Muscle layer of duodenum (tissue), 2 donors: ENCODE data around the gene ARHGAP42.

ENCODE experiments used
- H3K27ac ChIP-seq: one replicate; pipeline ENCODE4 v1.7.0; 2013; ENCODE audit warnings: mild to moderate bottlenecking, low read length
- H3K27me3 ChIP-seq: one replicate; pipeline ENCODE4 v1.7.0; 2013; ENCODE audit warnings: low read depth, mild to moderate bottlenecking, control low read depth, low read length
- H3K36me3 ChIP-seq, 2 donors: one replicate each; pipeline ENCODE4 v1.7.0; 2013; ENCODE audit warnings: low read length in 2 of 2, control low read depth in 1 of 2, mild to moderate bottlenecking in 1 of 2; ENCODE audit not compliant: insufficient read depth in 2 of 2, control insufficient read depth in 1 of 2
- H3K4me1 ChIP-seq, 2 donors: one replicate each; pipeline ENCODE4 v1.7.0; 2013; ENCODE audit warnings: low read length in 2 of 2, mild to moderate bottlenecking in 2 of 2, control low read depth in 1 of 2, moderate library complexity in 1 of 2; ENCODE audit not compliant: insufficient read depth in 2 of 2, control insufficient read depth in 1 of 2
- H3K4me3 ChIP-seq, 2 donors: one replicate each; pipeline ENCODE4 v1.7.0; 2013; ENCODE audit warnings: low read length in 2 of 2, low read depth in 1 of 2, mild to moderate bottlenecking in 1 of 2
- H3K9me3 ChIP-seq, 2 donors: one replicate each; pipeline ENCODE4 v1.7.0; 2013; ENCODE audit warnings: low read length in 2 of 2, control low read depth in 1 of 2, mild to moderate bottlenecking in 1 of 2; ENCODE audit not compliant: control insufficient read depth in 1 of 2
- donor health status: healthy.

Gene ARHGAP42

DNA sequence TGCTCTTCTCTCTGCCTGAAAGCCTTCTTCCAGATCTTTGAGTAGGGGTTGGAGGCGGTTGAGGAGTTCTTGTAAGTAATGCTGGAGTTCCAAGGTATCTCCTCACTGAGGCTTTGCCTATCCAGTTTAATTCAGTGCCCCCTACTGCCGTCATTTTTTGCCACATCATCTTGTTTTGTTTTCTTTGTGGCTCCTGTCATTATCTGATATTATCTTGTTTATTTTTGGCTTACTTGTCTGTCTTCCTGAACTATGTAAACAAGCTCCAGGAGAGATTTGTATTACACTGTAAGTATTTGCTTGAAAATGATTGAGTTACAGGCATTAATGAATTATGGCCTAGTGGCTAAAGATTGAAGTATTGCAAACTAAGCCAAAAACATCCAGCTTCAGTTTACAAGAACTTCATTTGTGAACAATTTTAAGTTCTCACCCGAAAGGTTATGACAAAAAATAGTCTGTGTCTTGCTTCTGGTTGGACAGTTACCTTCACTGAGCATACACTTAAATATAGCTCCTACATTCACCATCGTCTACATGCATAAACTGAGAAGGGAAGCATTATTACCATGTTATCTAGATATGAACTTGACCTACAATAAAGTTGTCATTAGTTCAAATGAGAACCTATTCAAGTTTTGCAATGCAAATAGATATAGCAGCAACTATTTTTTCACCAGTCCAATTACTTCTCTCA lies 154.8 kb downstream of the ARHGAP42 start:
- Histone ChIP-seq H3K36me3 (no peaks in the 10 kb centered on the region), H3K27ac (no peak overlapping the region), H3K4me1 (no peaks in the 10 kb centered on the region), H3K9me3 (no peaks in the 10 kb centered on the region), H3K27me3 (no peaks in the 10 kb centered on the region), H3K4me3 (no peak overlapping the region)

DNA sequence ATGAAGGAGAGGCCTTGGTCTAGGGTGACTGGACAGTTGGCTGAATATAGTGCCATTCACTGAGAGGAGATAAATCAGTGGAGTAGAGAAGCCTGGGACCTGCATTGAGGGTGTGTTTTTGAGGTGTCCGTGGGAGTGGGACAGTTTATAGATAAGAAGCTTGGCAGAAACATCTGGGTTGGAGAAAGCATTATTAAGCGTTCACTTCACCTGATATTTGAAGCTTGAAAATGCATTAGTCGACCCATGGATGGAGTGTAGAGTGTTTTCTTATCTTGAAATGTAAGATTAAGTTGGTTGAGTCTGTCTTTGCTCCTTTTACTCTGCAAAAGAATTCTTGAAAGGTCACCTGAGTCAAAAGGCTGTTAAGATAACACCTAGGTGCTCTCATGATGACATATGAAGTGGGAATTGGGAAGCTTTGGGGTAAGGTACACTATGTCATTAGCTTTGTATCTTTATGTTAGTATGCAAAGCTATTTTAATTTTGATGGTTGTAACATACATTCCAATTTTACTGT lies 160.7 kb downstream of the ARHGAP42 start:
- H3K4me1 ChIP-seq, result no peaks in the 10 kb centered on the region
- no peak overlapping the region for H3K4me3 ChIP-seq
- H3K36me3 ChIP-seq, result no peaks in the 10 kb centered on the region
- no peaks in the 10 kb centered on the region for H3K27me3 ChIP-seq
- H3K27ac ChIP-seq, result no peak overlapping the region
- no peaks in the 10 kb centered on the region for H3K9me3 ChIP-seq

DNA sequence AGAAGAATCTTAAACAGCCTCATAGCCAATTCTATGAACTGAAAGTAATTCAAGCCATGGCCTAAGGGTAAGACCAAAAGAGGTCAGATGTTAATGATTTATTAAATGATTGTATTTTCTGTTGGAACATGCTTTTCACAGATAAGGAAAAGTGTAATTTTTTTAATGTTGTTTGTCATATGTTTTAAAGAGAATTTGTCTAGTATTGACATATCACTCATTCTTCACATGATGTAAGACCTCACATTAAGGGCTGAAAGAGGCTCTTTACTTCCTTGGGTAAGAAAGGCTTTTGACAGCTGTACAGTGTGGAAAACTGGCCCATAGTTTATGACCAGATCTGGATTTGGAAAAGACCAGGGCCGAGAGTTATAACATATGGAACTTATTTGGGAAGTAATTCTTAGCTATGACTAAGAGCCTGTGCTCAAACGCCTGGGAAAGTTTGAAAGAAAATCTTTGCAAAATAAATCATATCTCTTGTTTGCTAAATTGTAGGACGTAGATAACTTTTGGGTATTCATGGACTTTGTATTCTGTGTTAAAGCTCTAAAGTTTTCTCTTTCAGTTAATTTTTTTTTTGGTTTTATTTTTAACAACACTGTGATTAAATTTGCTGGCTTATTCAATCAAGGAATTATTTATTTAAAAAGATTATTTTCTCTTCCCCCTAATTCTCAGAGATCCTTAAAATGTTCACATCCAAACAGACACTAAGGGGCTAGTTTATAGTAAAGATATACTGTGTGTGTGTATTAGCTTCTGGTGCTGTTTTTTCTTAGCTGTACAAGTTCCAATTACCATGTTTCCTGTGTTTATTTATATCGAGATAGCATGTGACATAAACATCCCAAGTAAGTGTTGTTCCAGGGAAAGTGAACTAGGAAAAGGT lies 162.2 kb downstream of the ARHGAP42 start:
- no peaks in the 10 kb centered on the region for H3K27me3 ChIP-seq

DNA sequence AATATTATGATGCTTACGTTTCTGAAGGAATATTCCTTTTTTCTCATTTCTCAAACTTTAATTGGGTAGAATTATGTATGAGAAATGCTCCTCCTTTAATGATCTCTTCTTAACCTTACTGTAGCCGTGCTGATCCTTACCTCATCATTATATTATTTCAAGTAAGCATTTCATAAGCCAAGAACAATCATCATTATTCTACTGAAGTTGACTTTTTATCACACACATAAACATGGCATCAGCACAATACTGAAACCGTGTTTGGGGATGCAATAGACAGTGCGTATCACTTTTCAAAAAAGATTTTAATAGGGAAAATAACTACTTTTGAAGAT lies 162.8 kb downstream of the ARHGAP42 start:
- no peak overlapping the region for H3K4me3 ChIP-seq
- H3K4me1 ChIP-seq, result no peaks in the 10 kb centered on the region
- H3K36me3 ChIP-seq, result no peaks in the 10 kb centered on the region
- no peak overlapping the region for H3K27ac ChIP-seq
- no peaks in the 10 kb centered on the region for H3K27me3 ChIP-seq
- no peaks in the 10 kb centered on the region for H3K9me3 ChIP-seq

More for the DNA sequence above, 162.2 kb downstream of the ARHGAP42 start:
- H3K36me3 ChIP-seq, result no peaks in the 10 kb centered on the region
- no peak overlapping the region for H3K27ac ChIP-seq
- H3K4me3 ChIP-seq, result no peak overlapping the region
- no peaks in the 10 kb centered on the region for H3K9me3 ChIP-seq
- H3K4me1 ChIP-seq, result no peaks in the 10 kb centered on the region

DNA sequence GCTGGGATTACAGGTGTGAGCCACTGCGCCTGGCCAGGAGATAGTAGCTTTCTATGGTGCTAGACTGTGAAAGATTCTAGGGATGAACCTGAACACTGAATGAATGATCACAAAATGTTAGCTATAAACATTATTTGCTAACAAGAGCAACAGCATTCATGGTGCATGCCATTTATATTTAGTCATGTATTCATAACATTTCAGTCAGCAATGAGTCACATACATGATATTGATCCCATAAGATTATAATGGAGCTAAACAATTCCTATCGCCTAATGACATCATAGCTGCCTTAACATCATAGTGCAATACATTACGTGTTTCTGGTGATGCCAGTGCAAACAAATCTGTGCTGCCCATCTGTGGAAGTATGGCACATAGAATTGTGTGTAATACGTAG lies 164.1 kb downstream of the ARHGAP42 start:
- H3K27ac ChIP-seq, result no peak overlapping the region
- H3K4me1 ChIP-seq, result no peaks in the 10 kb centered on the region
- H3K9me3 ChIP-seq, result no peaks in the 10 kb centered on the region
- H3K4me3 ChIP-seq, result no peak overlapping the region
- H3K36me3 ChIP-seq, result no peaks in the 10 kb centered on the region
- H3K27me3 ChIP-seq, result no peaks in the 10 kb centered on the region

DNA sequence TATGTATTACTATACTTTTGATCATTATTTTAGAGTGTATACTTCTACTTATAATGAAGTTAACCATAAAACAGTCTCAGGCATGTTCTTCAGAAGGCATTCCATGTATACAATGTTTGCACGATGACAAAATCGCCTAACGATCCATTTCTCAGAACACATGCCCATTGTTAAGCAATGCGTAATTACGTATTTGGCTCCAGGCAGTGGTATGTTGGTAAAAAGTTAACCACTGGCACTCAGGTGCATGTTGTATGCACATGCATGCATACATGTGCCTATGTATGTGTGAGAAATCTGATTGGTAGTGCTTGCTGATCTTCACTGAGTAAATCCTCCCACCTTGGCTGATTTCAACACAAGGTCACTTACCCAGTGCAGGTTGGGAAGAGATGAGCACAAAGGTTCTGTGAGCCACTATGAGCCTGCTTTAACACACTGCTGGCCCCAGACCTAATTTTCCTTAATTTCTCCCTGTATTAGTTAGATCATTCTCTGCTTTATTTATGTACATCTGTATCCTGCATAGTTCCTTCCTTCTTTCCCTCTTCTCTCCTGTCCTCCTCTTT lies 164.6 kb downstream of the ARHGAP42 start:
- Histone ChIP-seq H3K27me3 (no peaks in the 10 kb centered on the region), H3K4me1 (no peaks in the 10 kb centered on the region), H3K36me3 (no peaks in the 10 kb centered on the region), H3K27ac (no peak overlapping the region), H3K9me3 (no peaks in the 10 kb centered on the region), H3K4me3 (no peak overlapping the region)

DNA sequence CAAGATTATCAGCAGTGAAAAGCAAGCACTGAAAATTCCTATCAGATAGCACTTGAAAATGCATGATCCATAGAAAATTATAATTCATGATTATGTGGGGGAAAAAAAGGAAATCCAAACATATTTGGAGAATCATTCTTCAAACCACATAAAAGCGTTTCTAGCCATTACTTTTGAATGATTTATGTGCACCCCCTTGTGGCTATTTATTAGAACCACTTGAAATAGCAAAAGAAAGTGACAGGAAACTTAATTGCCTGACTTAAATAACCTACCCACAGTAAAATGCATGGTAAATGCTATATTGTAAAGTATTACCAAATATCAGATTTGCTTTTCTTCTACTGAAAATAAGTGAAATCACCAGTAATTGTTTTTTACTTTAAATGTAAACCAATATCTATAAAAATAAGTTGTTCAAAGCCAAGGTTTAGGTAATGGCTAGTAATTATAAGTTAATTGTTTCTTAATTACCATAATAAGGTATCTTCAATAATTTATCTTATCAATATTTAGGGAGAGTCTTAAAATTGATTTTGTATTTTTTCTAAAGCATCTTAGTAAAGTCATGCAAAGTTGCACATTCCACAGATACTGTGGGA lies 168.5 kb downstream of the ARHGAP42 start:
- no peaks in the 10 kb centered on the region for H3K36me3 ChIP-seq
- no peak overlapping the region for H3K4me3 ChIP-seq
- no peaks in the 10 kb centered on the region for H3K27me3 ChIP-seq
- no peaks in the 10 kb centered on the region for H3K9me3 ChIP-seq
- H3K27ac ChIP-seq, result no peak overlapping the region
- no peaks in the 10 kb centered on the region for H3K4me1 ChIP-seq

DNA sequence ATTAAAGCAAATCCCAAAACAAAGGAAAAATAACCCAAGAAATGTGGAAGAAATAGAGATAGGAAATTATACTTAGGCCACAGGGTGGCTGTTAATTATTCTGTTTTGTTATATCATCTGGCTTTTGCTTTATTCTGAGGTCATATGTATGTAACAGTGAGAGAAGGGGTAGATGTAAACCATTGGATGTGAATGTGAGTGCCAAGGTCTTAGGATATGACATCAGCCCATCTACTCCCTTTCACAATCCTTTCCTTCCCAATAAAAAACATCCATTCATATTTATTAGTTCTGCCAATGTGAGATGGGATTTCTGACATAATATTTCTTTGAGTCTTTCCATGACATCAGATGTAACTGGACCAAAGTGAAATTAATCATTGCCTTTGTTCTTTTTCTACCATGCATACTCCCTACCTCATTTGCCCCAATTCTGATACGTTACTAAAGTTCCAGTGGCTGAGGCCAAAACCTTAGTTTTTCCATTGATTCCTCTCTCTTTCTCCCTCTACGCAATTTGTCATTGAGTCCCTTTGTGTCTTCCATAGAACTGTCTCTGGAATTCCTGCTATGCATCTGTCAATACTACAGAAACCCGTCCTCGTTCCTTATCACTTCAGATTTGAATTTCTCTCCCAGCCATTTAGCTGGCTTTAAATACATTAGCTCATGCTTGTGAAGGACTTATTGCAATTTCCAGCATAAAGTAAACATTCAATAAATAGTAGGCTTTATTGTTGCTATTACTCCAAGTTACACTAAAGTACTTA lies 170.3 kb downstream of the ARHGAP42 start:
- Histone ChIP-seq H3K4me3 (no peak overlapping the region), H3K4me1 (no peaks in the 10 kb centered on the region), H3K27me3 (no peaks in the 10 kb centered on the region), H3K9me3 (no peaks in the 10 kb centered on the region), H3K36me3 (no peaks in the 10 kb centered on the region), H3K27ac (no peak overlapping the region)

DNA sequence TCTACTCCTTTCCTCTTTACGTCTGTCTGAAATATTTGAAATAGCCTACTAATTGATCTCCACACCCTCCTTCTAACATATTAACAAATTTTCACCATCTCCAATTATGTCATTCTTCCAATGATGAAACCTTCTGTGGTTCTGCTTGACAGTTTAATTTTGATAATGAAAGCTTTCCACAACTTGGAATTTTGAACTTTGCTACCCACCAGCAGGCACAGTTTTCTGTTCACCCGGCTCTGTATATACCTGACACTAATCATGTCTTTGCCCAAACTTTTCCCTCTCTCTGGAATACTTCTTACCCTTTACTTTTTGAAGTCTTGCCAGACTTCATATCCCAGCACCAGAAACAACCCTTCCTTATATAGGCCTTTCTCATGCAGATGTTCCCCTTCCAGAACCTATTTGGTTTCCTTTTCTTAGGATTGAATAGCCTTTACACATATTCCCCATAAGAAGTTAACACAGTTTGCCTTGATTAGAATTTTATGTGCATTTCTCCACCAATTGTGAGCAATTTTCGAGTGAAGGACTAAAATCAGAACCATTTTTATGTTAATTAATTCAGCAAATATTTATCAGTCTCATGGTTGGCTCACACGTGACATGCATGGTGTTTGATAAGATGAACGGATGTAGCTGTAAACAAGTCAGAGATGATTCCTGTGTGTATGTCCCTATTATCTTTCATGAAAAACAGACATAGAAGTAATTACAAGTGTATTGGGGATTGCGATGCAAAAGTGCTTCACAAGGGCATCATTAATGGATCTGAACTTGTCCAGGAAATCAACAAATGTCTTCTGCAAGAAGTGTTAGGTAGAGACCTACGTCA lies 173.4 kb downstream of the ARHGAP42 start:
- no peaks in the 10 kb centered on the region for H3K36me3 ChIP-seq
- no peak overlapping the region for H3K27ac ChIP-seq
- no peaks in the 10 kb centered on the region for H3K9me3 ChIP-seq
- H3K4me1 ChIP-seq, result peaks cover 0 to 4% of the 10 kb centered on the region in 2 donors
- no peak overlapping the region for H3K4me3 ChIP-seq
- no peaks in the 10 kb centered on the region for H3K27me3 ChIP-seq

DNA sequence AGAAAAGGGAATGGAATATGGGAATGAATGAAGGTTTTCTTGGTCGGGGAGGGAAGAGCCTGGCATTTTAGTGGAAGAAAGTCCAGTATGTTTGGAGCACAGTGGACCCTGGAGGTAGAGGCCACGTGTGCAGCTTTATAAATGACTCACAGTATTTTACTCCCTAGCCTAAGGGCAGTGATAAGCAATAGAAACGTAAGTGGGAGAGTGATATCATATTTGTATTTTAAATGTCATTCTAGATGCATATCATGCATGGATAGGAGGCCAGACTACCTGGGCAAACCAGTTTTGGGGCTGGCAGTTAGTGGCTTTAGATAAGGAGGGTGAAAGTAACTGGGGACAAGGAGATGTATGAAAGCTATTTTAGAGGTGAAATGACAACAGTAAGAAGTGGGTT lies 174.1 kb downstream of the ARHGAP42 start:
- H3K36me3 ChIP-seq, result no peaks in the 10 kb centered on the region
- H3K27me3 ChIP-seq, result no peaks in the 10 kb centered on the region
- H3K27ac ChIP-seq, result no peak overlapping the region
- H3K4me1 ChIP-seq, result peaks cover 0 to 4% of the 10 kb centered on the region in 2 donors
- no peaks in the 10 kb centered on the region for H3K9me3 ChIP-seq
- H3K4me3 ChIP-seq, result no peak overlapping the region
